ENCODE measurements around the gene OR5H15. TPM values are rescaled to one million over a fixed set of nuclear protein-coding genes. Genes with fewer than 3 reads are reported as not detected.
"Not testable (repeated sequence)": the region's sequence is repeated elsewhere in the genome, so short reads cannot be mapped to it uniquely, and the experiment has no call there.

OR5H15 gene
- total and polyA plus RNA-seq, 2 of the 13 experiments (the other 11 are each of a cell fraction or from before 2014, with no cell fraction given), result not detected

DNA sequence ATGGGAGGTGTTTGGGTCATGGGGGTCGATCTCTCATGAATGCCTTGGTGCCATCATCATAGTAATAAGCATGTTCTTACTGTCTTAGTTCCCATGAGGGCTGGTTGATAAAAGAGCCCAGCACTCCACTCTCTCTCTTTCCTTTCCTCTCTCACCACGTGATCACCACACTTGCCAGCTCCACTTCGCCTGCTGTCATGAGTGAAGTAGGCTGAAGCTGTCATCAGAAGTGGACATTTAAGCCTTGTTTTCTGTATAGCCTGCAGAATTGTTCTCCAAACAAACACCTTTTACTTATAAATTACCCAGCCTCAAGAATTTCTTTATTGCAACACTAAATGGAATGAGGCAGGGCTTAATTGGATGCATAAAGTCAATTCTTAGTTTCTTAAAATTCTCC, 29.9 kb upstream of the OR5H15 start:
- CTCF ChIA-PET (ENCODE audit: low intra/inter-chr PET ratio, low total read pairs), result no interaction called here
- WGBS (ENCODE audit: low lambda C conversion rate), result 11% methylated on average over 3 of the region's 3 CpGs
- BruUV-seq (replicated peaks), result no TSS peak

DNA sequence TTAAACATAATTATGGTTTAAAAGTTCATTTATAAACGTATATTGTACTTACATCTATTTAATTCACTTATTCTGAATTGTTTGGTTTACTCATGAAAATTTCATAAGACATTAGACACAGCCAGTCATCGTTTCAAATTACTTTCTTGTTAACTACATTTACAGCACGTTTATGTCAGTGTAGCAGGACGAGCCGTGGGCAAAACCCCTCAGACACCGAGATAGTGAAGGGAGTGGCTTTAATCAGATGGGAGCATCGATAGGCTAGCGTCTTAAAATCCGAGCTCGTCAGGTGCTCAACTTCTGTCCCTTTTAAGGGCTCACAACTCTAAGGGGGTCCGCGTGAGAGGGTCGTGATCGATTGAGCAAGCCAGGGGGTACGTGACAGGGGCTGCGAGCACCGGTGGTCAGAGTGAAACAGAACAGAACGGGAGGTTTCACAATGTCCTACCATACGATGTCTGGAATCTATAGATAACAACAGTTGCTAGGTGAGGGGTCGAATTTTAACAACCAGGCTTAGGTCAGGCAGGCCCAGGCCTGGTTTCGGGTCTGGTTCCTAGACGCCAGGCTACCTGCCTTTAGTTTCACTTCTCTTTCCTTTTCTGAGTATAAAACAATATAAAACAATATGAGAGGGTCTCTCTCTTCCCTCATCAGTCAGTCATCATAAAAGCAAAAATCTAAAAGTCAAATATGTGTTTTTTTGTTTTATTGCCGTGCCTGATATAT, 28.5 kb upstream of the OR5H15 start:
- H3K9ac ChIP-seq (ENCODE audit: insufficient read depth, low read depth, low read length); CTCF ChIA-PET (ENCODE audit: low intra/inter-chr PET ratio, low total read pairs); H4K20me1 ChIP-seq (ENCODE audit: insufficient read depth, low read length); H3K4me3 ChIP-seq (replicated peaks in 1 of 3; ENCODE audit: insufficient read depth in 1 of 3, low read depth in 2 of 3, low read length in 3 of 3); FAIRE-seq; POLR2A ChIA-PET; BruUV-seq (replicated peaks); H2AFZ ChIP-seq (ENCODE audit: low read length); in situ Hi-C loops (cut with HindIII; ENCODE audit: extremely low pct_ligation_motif_present, low pct_unique_long_range_greater_than_20kb); DNase-seq (ENCODE audit: low spot score); ATAC-seq; H3K79me2 ChIP-seq (ENCODE audit: insufficient read depth, low read length); H3K27ac ChIP-seq (ENCODE audit: extremely low read length, insufficient read depth, low read length); H3K36me3 ChIP-seq (replicated peaks in 1 of 2; ENCODE audit: control insufficient read depth in 1 of 2, insufficient read depth in 2 of 2, low read length in 2 of 2); intact Hi-C loops (cut with micrococcal nuclease; ENCODE audit: unreplicated experiment); H3K9me3 ChIP-seq (ENCODE audit: low read length); H3K4me1 ChIP-seq (ENCODE audit: insufficient read depth, low read length); H3K27me3 ChIP-seq (ENCODE audit: control insufficient read depth in 1 of 2, insufficient read depth in 2 of 2, low read length in 2 of 2): not testable (repeated sequence)
- 5% methylated on average over 17 of the region's 23 CpGs for WGBS (ENCODE audit: low lambda C conversion rate)
- peak overlapping the region; percentile 23; the same call in 1 of the 2 replicates for H3K4me2 ChIP-seq (ENCODE audit: low read depth, low read length)

More for the DNA sequence above, 29.9 kb upstream of the OR5H15 start:
- Histone ChIP-seq H3K9ac (ENCODE audit: insufficient read depth, low read depth, low read length) (no peak overlapping the region), H3K79me2 (ENCODE audit: insufficient read depth, low read length) (no peaks in the 10 kb centered on the region), H3K4me3 (replicated peaks in 1 of 3; ENCODE audit: insufficient read depth in 1 of 3, low read depth in 2 of 3, low read length in 3 of 3) (no peak overlapping the region), H3K9me3 (ENCODE audit: low read length) (no peaks in the 10 kb centered on the region), H3K27ac (ENCODE audit: extremely low read length, insufficient read depth, low read length) (no peak overlapping the region), H2AFZ (ENCODE audit: low read length) (no peak overlapping the region), H3K4me1 (ENCODE audit: insufficient read depth, low read length) (no peaks in the 10 kb centered on the region), H4K20me1 (ENCODE audit: insufficient read depth, low read length) (no peaks in the 10 kb centered on the region), H3K27me3 (ENCODE audit: control insufficient read depth in 1 of 2, insufficient read depth in 2 of 2, low read length in 2 of 2) (no peaks in the 10 kb centered on the region), H3K4me2 (ENCODE audit: low read depth, low read length) (no peak overlapping the region), H3K36me3 (replicated peaks in 1 of 2; ENCODE audit: control insufficient read depth in 1 of 2, insufficient read depth in 2 of 2, low read length in 2 of 2) (no peaks in the 10 kb centered on the region)
- no peak for ATAC-seq
- FAIRE-seq, result no peak
- DNase-seq (ENCODE audit: low spot score), result no peak
- TF ChIP-seq ZNF737 (CRISPR knock-in tag; IDR thresholded peaks at IDR 0.05; ENCODE audit: borderline replicate concordance) (no peak), ZNF619 (CRISPR knock-in tag; IDR thresholded peaks at IDR 0.05) (no peak), YEATS2 (CRISPR knock-in tag; IDR thresholded peaks at IDR 0.05; ENCODE audit: borderline replicate concordance) (no peak), MEF2D (CRISPR knock-in tag; IDR thresholded peaks at IDR 0.05) (no peak), SATB2 (CRISPR knock-in tag; IDR thresholded peaks at IDR 0.05) (no peak), BHLHE40 (IDR thresholded peaks at IDR 0.05; ENCODE audit: low read length) (no peak)
- in situ Hi-C loops (cut with HindIII; ENCODE audit: extremely low pct_ligation_motif_present, low pct_unique_long_range_greater_than_20kb), result no loop called here
- POLR2A ChIA-PET, result no interaction called here
- intact Hi-C loops (cut with micrococcal nuclease; ENCODE audit: unreplicated experiment), result no loop called here
